ENCODE data around the gene SRPK1.

DNA sequence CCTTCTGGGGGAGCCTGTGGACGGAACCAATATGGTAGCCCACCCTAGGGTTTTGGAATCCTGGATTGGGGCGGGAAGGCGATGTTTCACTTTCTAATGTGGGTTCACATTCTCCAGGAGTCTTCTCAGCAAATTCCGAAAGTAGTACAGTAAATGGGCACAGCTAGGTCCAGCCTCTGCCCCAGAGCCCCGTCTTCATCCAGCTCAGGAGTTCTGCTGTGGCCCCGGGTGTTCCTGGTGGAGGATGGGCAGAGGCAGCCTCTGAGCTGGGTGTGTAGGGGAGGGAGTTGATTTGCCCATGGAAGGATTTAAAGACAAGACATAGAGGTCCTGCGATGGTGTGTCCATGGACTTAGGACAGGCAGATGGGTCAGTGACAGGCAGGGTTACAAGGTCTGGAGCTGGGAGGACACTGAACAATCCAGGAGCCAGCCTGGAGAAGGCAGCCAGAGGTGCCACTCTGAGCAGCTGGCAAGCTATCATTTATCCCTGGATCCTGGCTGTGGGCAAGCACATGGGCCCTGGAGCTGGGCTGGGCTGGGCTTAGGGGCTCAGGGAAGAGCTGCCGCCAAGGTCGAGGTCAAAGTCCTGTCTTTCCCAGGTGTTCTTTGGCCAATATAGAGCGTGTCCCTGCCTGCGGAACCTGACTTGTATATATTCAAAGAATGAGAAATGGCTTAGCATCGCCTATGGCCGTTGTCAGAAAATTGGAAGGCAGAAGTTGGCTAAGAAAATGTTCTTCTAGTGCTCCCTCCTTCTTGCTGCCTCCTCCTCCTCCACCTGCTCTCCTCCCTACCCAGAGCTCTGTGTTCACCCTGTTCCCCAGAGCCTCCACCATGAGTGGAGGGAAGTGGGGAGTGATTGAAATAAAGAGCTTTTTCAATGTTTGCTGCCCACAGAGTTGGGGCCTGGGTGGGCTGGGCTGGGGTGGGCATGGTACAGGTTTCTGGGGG, 133.4 kb downstream of the SRPK1 start:
- TF ChIP-seq, protein P1, sequence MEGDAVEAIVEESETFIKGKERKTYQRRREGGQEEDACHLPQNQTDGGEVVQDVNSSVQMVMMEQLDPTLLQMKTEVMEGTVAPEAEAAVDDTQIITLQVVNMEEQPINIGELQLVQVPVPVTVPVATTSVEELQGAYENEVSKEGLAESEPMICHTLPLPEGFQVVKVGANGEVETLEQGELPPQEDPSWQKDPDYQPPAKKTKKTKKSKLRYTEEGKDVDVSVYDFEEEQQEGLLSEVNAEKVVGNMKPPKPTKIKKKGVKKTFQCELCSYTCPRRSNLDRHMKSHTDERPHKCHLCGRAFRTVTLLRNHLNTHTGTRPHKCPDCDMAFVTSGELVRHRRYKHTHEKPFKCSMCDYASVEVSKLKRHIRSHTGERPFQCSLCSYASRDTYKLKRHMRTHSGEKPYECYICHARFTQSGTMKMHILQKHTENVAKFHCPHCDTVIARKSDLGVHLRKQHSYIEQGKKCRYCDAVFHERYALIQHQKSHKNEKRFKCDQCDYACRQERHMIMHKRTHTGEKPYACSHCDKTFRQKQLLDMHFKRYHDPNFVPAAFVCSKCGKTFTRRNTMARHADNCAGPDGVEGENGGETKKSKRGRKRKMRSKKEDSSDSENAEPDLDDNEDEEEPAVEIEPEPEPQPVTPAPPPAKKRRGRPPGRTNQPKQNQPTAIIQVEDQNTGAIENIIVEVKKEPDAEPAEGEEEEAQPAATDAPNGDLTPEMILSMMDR (IDR thresholded peaks at IDR 0.05): no peak
- TF ChIP-seq POLR2A (IDR thresholded peaks at IDR 0.05) (no peak), EP300 (IDR thresholded peaks at IDR 0.05) (no peak), POLR2AphosphoS5 (IDR thresholded peaks at IDR 0.05) (no peak)

Data from stomach (tissue), 4 donors.